GM19099 (cell line): ENCODE data around the gene ABCF3.

ENCODE experiments used
- POLR2A ChIP-seq: IDR thresholded peaks from 3 replicates; pipeline ENCODE4 v1.6.1; 2011; ENCODE audit warnings: low read depth; ENCODE audit not compliant: insufficient read length; ENCODE audit errors: extremely low read depth

The ABCF3 gene

GRCh38 chr3:184186184-184186901 is at the start of gene ABCF3:
ABCF3 (plus strand) TSS chr3:184186199; CDS start chr3:184186208, 9 bp downstream.
- peak; percentile 75 for TF ChIP-seq POLR2A

- TF ChIP-seq POLR2A, result no peak
These were observed 45.6 kb upstream of the ABCF3 start for GRCh38 chr3:184140436-184140835.

GRCh38 chr3:184142199-184142598 is 43.8 kb upstream of the ABCF3 start:
- TF ChIP-seq POLR2A, result no peak

GRCh38 chr3:184143327-184143726 is 42.7 kb upstream of the ABCF3 start:
- TF ChIP-seq POLR2A, result no peak

DNA sequence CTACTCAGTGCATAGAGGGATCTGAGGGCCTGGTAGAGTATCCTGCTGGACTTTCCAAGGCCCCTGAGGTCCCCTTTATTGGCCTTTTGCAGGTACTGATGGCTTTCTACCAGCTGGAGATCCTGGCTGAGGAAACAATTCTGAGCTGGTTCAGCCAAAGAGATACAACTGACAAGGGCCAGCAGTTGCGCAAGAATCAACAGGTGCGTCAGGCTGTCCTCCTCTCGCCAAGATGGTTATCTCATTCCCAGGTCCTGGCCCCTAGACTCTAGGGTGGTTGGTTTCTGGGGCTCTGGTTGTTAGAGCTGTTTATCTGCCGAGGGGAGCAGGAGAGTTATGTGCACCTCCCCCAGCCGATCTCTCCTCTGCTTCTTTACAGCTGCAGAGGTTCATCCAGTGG is 41.5 kb upstream of the ABCF3 start:
- TF ChIP-seq POLR2A, result no peak

GRCh38 chr3:184145111-184145524 is 40.9 kb upstream of the ABCF3 start:
- TF ChIP-seq POLR2A, result no peak

DNA sequence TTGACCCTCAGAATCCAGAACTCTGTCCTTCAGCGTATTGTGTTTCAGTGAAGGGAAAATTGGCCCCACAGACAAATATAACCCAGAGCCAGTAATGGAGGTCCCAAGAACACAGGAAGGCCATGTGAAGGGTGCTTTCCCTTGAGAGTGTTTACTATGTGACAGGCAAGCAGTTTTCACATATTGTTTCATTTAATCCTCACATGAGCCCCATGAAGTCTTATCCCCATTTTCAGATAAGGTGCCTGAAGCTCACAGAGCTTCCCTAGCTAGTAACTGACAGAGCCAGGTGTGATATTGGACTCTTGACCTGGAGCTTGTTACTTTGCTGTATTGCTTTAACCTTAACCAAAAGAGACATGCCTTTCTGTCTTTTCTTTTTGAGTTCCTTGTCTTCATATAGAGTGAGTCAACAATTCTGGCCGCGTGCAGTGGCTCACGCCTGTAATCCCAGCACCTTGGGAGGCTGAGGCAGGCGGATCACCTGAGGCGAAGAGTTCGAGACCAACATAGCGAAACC is 40.2 kb upstream of the ABCF3 start:
- no peak for TF ChIP-seq POLR2A

DNA sequence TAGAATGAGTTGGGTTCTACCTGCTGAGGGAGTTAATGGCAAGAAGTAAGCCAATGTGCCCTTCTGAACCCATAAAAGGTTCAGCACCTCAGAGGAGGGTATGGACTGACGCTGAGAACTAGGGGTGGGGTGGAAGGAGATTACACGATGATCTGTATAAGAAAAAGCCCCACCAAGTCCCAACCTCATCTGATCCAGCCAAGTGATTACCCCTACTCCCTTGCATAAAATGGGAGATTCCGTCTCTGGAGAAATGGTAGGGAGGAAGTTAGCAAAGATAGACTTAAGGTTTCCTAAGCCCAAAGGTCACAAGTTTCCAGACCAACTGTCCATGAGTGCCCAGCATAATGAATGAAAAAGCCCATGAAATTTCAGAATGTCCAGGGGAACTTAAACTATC is 37.9 kb upstream of the ABCF3 start:
- TF ChIP-seq POLR2A, result no peak

- no peak for TF ChIP-seq POLR2A
These were observed 36.9 kb upstream of the ABCF3 start for GRCh38 chr3:184149123-184149522.

DNA sequence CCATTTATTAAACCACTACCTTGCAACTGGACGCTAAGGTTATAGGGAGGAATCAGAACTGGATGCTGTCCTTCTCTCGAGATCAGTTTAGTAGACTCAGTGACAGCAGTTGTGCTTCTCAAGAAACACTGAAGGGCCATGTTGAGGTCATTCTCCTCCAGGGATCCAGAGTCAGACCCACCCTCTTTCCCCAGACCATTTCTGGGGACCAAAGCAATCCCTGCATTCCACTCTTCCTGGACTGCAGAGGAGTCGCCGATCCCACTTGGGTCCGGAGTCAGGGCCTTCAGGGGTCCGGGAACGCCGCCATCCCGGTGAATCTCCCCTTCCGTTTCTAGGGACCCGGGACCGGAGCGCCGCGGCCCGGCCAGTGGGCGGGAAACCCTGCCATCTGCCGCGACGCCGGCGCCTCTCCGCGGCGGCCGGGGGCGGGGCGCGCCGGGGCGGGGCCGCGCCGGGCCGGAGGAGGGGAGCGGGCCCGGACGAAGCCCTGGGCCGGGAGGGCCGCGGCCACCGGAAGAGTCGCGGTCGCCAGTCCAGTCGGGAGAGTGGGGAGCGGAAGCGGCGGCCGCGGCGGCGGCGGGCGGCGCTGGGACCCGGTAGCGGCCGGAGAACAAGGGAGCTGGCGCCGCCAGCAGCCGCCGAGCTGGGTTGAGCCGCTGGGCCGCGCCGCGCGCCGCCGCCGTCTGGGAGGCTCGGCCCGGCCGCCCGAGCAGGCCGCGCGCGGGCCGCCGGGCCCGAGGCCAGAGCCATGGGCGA is 30.9 kb upstream of the ABCF3 start, which contains the start of gene DVL3:
DVL3 (plus strand) TSS at position 493 of the 759 bp plus-strand sequence; CDS start at position 752, 259 bp downstream.
- no peak for TF ChIP-seq POLR2A

DNA sequence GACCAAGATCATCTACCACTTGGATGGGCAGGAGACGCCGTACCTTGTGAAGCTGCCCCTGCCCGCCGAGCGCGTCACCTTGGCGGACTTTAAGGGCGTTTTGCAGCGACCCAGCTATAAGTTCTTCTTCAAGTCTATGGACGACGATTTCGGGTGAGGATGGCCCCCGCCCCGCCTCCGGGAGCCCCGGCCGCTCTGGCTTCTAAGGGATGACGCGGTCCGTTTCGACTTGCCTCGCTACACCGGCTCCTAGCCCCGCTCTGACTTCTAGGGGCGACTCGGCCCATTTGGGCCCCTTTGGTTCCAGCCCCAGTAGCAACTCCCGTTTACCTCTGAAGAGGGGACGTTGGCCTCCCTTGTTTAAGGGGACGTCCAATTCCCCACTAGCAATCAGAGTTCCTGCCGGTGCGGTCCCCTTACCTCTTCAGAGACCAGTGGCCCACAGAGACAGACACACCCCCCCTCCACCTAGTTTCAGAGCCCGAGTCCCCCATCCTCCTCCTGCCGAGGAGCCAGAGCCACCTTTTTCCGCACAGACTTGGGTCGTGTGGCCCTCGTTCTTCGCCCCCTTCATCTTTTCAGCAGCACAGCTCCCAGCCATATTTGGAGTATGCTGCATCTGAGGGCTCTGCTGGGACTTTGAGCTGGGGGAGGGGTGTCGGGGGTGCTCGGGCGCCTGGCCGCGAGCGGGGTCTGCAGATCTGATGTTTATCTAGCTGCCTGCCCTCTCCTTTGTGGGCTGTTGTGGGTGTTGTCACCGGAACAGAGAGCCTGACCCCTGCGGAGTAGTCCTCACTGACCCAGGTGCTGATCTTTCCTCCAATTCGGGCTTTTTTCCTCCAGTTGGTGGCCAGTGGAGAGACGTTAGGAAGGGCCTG is 30.1 kb upstream of the ABCF3 start:
- no peak for TF ChIP-seq POLR2A

DNA sequence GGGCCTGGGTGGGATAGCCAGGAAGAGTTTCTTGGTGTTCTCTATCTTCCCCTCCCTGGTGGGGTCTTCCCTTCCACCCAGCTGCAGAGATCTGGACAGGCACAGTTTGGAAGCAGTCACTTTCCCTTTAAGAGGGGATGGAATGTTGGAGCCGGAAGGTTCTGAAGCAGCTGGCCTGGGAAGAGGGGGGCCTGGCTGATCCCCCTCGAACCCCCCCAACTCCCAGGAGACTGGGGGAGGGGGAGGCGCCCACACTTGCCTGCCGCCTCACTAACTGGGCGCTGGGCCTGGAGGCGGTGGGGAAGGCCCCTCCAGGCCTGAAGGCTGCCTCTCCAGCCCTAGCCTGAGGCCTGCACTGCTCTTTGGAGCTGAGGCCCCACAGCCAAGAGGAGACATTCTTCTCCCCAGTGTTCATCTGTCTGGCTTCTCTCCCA is 29.5 kb upstream of the ABCF3 start:
- TF ChIP-seq POLR2A, result no peak

DNA sequence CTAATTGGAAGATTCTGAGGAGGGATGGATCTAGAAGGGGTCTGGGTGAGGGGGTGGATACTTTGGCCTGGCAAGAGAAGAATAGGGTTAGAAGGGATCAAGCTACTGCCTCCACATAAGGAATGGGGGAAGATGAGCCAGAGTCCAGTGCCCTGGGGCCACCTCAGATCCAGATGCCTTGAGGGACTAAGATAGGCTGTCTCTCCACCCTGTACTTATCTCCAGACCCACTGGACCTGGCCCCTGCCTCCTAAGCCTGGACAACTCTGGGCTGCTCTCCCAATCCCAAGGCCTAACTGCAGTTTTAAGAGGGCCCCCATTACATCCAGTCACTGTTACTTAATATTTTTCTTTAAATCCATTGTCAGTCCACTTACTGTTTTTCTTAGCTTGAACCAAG is 28.8 kb upstream of the ABCF3 start:
- no peak for TF ChIP-seq POLR2A

GRCh38 chr3:184158404-184158803 is 27.6 kb upstream of the ABCF3 start:
- no peak for TF ChIP-seq POLR2A

DNA sequence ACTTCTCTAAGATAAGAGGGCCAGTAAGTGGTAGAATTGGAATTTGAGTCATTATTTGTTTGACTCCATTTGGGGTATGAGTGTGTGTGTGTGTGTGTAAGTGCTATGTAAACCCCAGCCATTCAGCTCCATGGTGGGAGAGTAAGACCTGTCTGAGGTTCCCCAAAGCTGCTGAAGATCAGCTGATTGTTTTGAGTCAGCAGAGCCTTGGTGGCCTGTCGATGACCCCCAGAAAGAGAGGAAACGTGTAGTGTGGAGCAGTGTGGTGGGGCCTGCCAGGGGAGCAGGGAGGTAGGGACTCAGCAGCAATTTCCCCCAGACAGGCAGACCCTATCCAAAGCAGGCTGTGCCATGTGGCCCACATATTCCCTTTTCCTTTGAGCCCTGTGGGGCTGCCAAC is 25.5 kb upstream of the ABCF3 start:
- no peak for TF ChIP-seq POLR2A
